Natural killer cell (primary cell): ENCODE data around the gene CAPN10. TPM values are rescaled to one million over a fixed set of nuclear protein-coding genes. Genes with fewer than 3 reads are reported as not detected.
"Not testable (repeated sequence)": the region's sequence is repeated elsewhere in the genome, so short reads cannot be mapped to it uniquely, and the experiment has no call there.

Experiments
- ATAC-seq, 3 donors: fragments of 150-1000 bp in 2 of 3; fragments of 200-7000 bp in 1 of 3; cut with Tn5 transposase; 1 replicate in 1 of 3; 2 replicates in 2 of 3; pipeline ENCODE4 v1.10.0; 2021; ENCODE audit warnings: mild to moderate bottlenecking in 2 of 3, moderate library complexity in 2 of 3
- DNase-seq, 2 donors: peaks; one replicate each; pipeline versions ENCODE4 v3.0.0 to v3.0.0-alpha.2; 2013 to 2021; ENCODE audit warnings: mixed read lengths in 1 of 2
- H3K27ac ChIP-seq: one replicate; pipeline ENCODE4 v1.5.1; 2013; ENCODE audit warnings: mild to moderate bottlenecking, low read length
- H3K27me3 ChIP-seq: one replicate; pipeline ENCODE4 v1.6.1; 2013; ENCODE audit warnings: low read length; ENCODE audit not compliant: control insufficient read depth, insufficient read depth
- H3K36me3 ChIP-seq: one replicate; pipeline ENCODE4 v1.6.1; 2013; ENCODE audit warnings: low read length; ENCODE audit not compliant: control insufficient read depth, insufficient read depth
- H3K4me1 ChIP-seq: one replicate; pipeline ENCODE4 v1.6.1; 2013; ENCODE audit warnings: low read length; ENCODE audit not compliant: control insufficient read depth, insufficient read depth
- H3K4me3 ChIP-seq: one replicate; pipeline ENCODE4 v1.5.1; 2013; ENCODE audit warnings: low read length
- H3K9me3 ChIP-seq: one replicate; pipeline ENCODE4 v1.6.1; 2013; ENCODE audit warnings: low read length; ENCODE audit not compliant: control insufficient read depth, insufficient read depth
- H3K27ac Mint-ChIP-seq, 2 donors: one replicate each; pipeline ENCODE4 v1.8.0; 2022; ENCODE audit warnings: mild to moderate bottlenecking in 2 of 2, mixed read lengths in 2 of 2, moderate library complexity in 1 of 2
- H3K27me3 Mint-ChIP-seq, 2 donors: one replicate each; pipeline ENCODE4 v1.8.0; 2022; ENCODE audit warnings: low read depth in 2 of 2, mixed read lengths in 2 of 2
- H3K36me3 Mint-ChIP-seq: one replicate; pipeline ENCODE4 v1.8.0; 2022; ENCODE audit warnings: mixed read lengths
- H3K4me1 Mint-ChIP-seq, 2 donors: one replicate each; pipeline ENCODE4 v1.8.0; 2022; ENCODE audit warnings: mixed read lengths in 2 of 2
- H3K4me3 Mint-ChIP-seq: one replicate; pipeline ENCODE4 v1.8.0; 2022; ENCODE audit warnings: mild to moderate bottlenecking, moderate library complexity, mixed read lengths
- H3K9me3 Mint-ChIP-seq, 2 donors: one replicate each; pipeline ENCODE4 v1.8.0; 2022; ENCODE audit warnings: mixed read lengths in 2 of 2
- WGBS: methylation state at CpG from one replicate; pipeline ENCODE4 v1.1.7; 2013; ENCODE audit warnings: missing lambda C conversion rate; ENCODE audit not compliant: insufficient coverage; 5-methylcytosine and 5-hydroxymethylcytosine counted together
- intact Hi-C: fragments of 100-400 bp; cut with micrococcal nuclease; formaldehyde crosslinking; loops from one replicate; pipeline ENCODE4 v1.14.2; 2022
- total RNA-seq, 4 donors: library from RNA; stranded (reverse); fragments of 120-200 nt in 1 of 4; gene quantifications; one replicate each; pipeline versions ENCODE4 v1.2.3 to v1.2.4, GENCODE V29; 2013 to 2022
- TF ChIP-seq, protein P1 (sequence below): fragments of 200-600 bp; IDR thresholded peaks from one replicate; pipeline ENCODE4 v1.8.0; 2022; ENCODE audit warnings: antibody characterized with exemption

Gene CAPN10
- total RNA-seq, 3 donors from 2014 or later (not counting 1 experiment from before 2014, with no cell fraction given): 69.3 to 95.1 (median 91.0) TPM

DNA sequence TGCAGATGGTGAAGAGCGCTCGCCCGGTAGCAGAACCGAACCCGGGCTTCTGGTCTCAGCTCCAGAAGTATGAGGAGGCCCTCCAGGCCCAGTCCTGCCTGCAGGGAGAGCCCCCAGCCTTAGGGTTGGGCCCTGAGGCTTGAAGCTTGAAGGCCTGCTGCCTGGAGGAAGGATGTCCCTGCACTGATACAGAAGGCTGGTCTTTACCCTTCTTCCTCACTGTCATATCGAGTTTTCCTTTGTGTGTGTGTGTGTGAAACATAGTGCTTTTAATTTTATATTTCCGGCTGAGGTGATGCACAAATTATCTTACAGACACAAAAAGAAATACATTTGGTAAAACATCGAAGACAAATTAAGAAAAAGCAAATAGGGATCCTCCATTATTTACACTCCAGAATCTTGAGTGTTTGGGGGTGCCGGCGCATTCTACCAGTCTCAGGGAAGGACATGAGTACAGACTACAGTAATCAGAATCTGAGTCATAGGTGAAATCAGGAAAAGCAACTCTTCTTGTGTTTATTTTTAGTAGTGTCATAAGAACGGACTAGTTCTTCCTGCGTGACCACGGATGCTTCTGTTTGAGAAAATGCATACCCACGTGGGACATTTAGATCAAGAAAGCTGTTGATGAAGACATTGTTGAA lies 25.1 kb upstream of the CAPN10 start:
- Histone ChIP-seq H3K27me3 (no peaks in the 10 kb centered on the region), H3K27ac (peak overlapping the region; percentile 82), H3K4me3 (peak overlapping the region; percentile 62), H3K4me1 (peaks cover 83% of the 10 kb centered on the region), H3K9me3 (no peaks in the 10 kb centered on the region), H3K36me3 (peaks cover 3% of the 10 kb centered on the region)
- peak in 1 of 2 donors; percentile 58 for DNase-seq
- Mint-ChIP-seq H3K27ac (peak overlapping the region; percentile 99), H3K9me3 (no peaks in the 10 kb centered on the region), H3K27me3 (no peaks in the 10 kb centered on the region), H3K4me3 (peak overlapping the region; percentile 93), H3K36me3 (no peaks in the 10 kb centered on the region), H3K4me1 (peaks cover 63 to 80% of the 10 kb centered on the region in 2 donors)
- TF ChIP-seq, protein P1, sequence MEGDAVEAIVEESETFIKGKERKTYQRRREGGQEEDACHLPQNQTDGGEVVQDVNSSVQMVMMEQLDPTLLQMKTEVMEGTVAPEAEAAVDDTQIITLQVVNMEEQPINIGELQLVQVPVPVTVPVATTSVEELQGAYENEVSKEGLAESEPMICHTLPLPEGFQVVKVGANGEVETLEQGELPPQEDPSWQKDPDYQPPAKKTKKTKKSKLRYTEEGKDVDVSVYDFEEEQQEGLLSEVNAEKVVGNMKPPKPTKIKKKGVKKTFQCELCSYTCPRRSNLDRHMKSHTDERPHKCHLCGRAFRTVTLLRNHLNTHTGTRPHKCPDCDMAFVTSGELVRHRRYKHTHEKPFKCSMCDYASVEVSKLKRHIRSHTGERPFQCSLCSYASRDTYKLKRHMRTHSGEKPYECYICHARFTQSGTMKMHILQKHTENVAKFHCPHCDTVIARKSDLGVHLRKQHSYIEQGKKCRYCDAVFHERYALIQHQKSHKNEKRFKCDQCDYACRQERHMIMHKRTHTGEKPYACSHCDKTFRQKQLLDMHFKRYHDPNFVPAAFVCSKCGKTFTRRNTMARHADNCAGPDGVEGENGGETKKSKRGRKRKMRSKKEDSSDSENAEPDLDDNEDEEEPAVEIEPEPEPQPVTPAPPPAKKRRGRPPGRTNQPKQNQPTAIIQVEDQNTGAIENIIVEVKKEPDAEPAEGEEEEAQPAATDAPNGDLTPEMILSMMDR: no peak
- 10% methylated on average over 12 of the region's 14 CpGs for WGBS
- intact Hi-C loops: loop anchor here (1.0 to 10.0 kb wide), 5 partner anchors 25 to 1201 kb away; partner anchors contain the start of genes CAPN10, HDLBP and SEPTIN2
- ATAC-seq: no peak

DNA sequence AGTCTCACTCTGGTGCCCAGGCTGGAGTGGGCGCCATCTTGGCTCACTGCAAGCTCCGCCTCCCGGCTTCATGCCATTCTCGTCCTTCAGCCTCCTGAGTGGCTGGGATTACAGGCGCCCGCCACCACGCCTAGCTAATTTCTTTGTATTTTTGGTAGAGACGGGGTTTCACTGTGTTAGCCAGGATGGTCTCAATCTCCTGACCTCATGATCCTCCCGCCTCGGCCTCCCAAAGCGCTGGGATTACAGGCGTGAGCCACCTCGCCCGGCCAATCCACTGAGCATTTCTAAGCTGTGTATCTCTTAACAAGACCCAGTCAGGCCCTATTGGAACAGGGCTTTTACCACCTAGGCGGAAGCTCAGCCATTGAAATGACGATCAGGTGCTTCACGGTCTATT lies 23.3 kb upstream of the CAPN10 start:
- H3K4me3 Mint-ChIP-seq, H3K27me3 Mint-ChIP-seq, H3K9me3 Mint-ChIP-seq, H3K27me3 ChIP-seq, H3K9me3 ChIP-seq, H3K36me3 ChIP-seq, ATAC-seq, DNase-seq, H3K4me3 ChIP-seq, H3K36me3 Mint-ChIP-seq, H3K27ac ChIP-seq: not testable (repeated sequence)
- peaks cover 81% of the 10 kb centered on the region for H3K4me1 ChIP-seq
- peak overlapping the region; percentile 99 for H3K27ac Mint-ChIP-seq
- WGBS: 97% methylated on average over 17 of the region's 17 CpGs
- peaks cover 69 to 81% of the 10 kb centered on the region in 2 donors for H3K4me1 Mint-ChIP-seq
- intact Hi-C loops: loop anchor here (10.0 kb wide), 2 partner anchors 48 to 752 kb away; partner anchors contain the start of genes HDLBP and SEPTIN2

DNA sequence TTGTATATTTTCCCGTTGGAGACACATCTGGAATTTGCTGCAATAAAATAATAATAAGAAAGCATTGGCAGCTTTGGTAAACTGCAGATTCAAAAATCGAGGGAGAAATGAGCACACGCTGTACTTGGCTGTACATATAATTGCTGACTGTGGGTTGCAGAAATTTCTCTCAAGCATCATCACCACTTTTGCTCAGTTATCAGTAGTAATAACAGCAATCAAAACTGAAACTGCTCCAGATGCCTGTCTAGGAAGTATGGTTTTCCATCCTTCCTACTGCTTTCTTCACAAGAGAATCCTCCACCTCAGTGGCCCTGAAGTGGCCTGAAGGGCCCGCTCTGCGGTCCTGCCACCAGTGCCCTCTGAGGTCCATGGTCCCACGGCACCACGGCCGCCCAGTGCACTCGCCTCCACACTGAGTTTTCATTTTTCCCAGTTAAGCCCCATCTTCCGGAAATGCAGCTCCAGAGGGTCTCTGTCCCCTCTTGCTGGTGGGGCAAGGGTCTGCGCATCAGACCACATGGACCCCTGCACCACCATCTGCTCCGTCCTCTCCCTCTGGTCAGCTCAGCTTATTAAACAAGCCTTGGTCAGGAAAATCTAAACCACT lies 22.5 kb upstream of the CAPN10 start:
- intact Hi-C loops: loop anchor here (10.0 kb wide), 2 partner anchors 49 to 751 kb away; partner anchors contain the start of genes HDLBP and SEPTIN2

More for the DNA sequence above, 22.5 kb upstream of the CAPN10 start:
- Histone ChIP-seq H3K27ac (peak overlapping the region; percentile 93), H3K36me3 (peaks cover under 1% of the 10 kb centered on the region), H3K4me3 (no peak overlapping the region), H3K27me3 (no peaks in the 10 kb centered on the region), H3K4me1 (peaks cover 74% of the 10 kb centered on the region), H3K9me3 (no peaks in the 10 kb centered on the region)
- ATAC-seq (no peak), DNase-seq (no peak)
- no peaks in the 10 kb centered on the region for H3K9me3 Mint-ChIP-seq
- H3K4me1 Mint-ChIP-seq: peaks cover 62 to 73% of the 10 kb centered on the region in 2 donors
- H3K27me3 Mint-ChIP-seq: no peaks in the 10 kb centered on the region
- peak overlapping the region; percentile 96 for H3K4me3 Mint-ChIP-seq
- no peaks in the 10 kb centered on the region for H3K36me3 Mint-ChIP-seq
- peak overlapping the region; percentile 99 for H3K27ac Mint-ChIP-seq
- TF ChIP-seq, protein P1: no peak
- 95% methylated on average over 12 of the region's 12 CpGs for WGBS
